Osteoblast (primary cell): ENCODE measurements around the gene S100A7A. TPM values are rescaled to one million over a fixed set of nuclear protein-coding genes. Genes with fewer than 3 reads are reported as not detected.

Experiments
- DNase-seq: peaks from one replicate; pipeline ENCODE4 v3.0.0; 2011; ENCODE audit warnings: low spot score, mixed read lengths; ENCODE audit not compliant: insufficient read length; ENCODE audit errors: missing footprints
- H2AFZ ChIP-seq: 2 replicates; pipeline ENCODE4 v1.6.0; 2011; ENCODE audit warnings: mild to moderate bottlenecking, low read length
- H3K27ac ChIP-seq: 2 replicates; pipeline ENCODE4 v1.5.1; 2011; ENCODE audit warnings: mild to moderate bottlenecking, low read depth, low read length, moderate library complexity
- H3K27me3 ChIP-seq: 2 replicates; pipeline ENCODE4 v1.6.0; 2012; ENCODE audit warnings: mild to moderate bottlenecking, control low read depth, inconsistent platforms, low read length, moderate library complexity; ENCODE audit not compliant: insufficient read depth
- H3K36me3 ChIP-seq: 2 replicates; pipeline ENCODE4 v1.5.1; 2011; ENCODE audit warnings: mild to moderate bottlenecking, low read length, control low read depth, moderate library complexity; ENCODE audit not compliant: insufficient read depth
- H3K4me1 ChIP-seq: 2 replicates; pipeline ENCODE4 v1.5.1; 2011; ENCODE audit warnings: mild to moderate bottlenecking, low read length, control low read depth, moderate library complexity; ENCODE audit not compliant: insufficient read depth
- H3K4me2 ChIP-seq: 2 replicates; pipeline ENCODE4 v1.6.0; 2011; ENCODE audit warnings: mild to moderate bottlenecking, low read length; ENCODE audit not compliant: insufficient read depth
- H3K4me3 ChIP-seq: fragments of 200-600 bp; sonication (generic); 3 replicates; pipeline ENCODE4 v1.5.1; 2012; ENCODE audit warnings: mild to moderate bottlenecking, low read length, inconsistent platforms; ENCODE audit not compliant: insufficient read depth
- H3K79me2 ChIP-seq: 2 replicates; pipeline ENCODE4 v1.6.0; 2012; ENCODE audit warnings: mild to moderate bottlenecking, low read length, control low read depth, inconsistent platforms; ENCODE audit not compliant: insufficient read depth
- H3K9me3 ChIP-seq: 2 replicates; pipeline ENCODE4 v1.5.1; 2011; ENCODE audit warnings: low read depth, low read length, control low read depth
- H4K20me1 ChIP-seq: 2 replicates; pipeline ENCODE4 v1.6.0; 2012; ENCODE audit warnings: mild to moderate bottlenecking, low read length, control low read depth; ENCODE audit not compliant: insufficient read depth
- total RNA-seq: library from RNA; depleted of rRNA; stranded (reverse); fragments of >200 nt; gene quantifications from 2 replicates; pipeline ENCODE4 v1.2.3, GENCODE V29; 2012
- TF ChIP-seq, protein P1 (sequence below): IDR thresholded peaks from 2 replicates; pipeline ENCODE4 v1.5.1; 2011; ENCODE audit warnings: mild to moderate bottlenecking, low read depth, low read length, moderate library complexity; ENCODE audit errors: extremely low read depth

Gene S100A7A
- total RNA-seq, 1 donor, result not detected

DNA sequence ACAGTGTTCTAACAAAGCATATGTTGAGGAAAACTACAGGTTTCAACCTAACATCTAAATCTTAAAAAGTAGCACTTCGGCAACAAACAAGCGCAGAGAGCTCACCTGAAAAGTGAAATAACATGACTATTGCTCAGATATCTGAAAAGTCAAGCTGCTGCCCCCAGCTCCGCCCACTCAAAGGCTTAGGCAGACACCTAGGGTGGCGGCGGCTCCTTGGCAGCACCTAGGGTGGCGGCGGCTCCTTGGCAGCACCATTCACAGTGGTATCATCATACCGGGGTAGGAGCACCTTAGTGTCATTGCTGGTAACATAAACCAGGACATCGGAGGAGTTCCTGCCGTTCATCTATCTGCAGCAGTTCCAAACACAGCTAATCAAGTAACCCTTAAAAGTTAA, 36.7 kb upstream of the S100A7A start:
- TF ChIP-seq, protein P1, sequence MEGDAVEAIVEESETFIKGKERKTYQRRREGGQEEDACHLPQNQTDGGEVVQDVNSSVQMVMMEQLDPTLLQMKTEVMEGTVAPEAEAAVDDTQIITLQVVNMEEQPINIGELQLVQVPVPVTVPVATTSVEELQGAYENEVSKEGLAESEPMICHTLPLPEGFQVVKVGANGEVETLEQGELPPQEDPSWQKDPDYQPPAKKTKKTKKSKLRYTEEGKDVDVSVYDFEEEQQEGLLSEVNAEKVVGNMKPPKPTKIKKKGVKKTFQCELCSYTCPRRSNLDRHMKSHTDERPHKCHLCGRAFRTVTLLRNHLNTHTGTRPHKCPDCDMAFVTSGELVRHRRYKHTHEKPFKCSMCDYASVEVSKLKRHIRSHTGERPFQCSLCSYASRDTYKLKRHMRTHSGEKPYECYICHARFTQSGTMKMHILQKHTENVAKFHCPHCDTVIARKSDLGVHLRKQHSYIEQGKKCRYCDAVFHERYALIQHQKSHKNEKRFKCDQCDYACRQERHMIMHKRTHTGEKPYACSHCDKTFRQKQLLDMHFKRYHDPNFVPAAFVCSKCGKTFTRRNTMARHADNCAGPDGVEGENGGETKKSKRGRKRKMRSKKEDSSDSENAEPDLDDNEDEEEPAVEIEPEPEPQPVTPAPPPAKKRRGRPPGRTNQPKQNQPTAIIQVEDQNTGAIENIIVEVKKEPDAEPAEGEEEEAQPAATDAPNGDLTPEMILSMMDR, result no peak
- DNase-seq, result no peak
- no peaks in the 10 kb centered on the region for H4K20me1 ChIP-seq
- H3K4me3 ChIP-seq, result no peak overlapping the region
- no peak overlapping the region for H2AFZ ChIP-seq
- peaks cover 6% of the 10 kb centered on the region for H3K4me1 ChIP-seq
- H3K27ac ChIP-seq, result no peak overlapping the region
- H3K4me2 ChIP-seq, result no peak overlapping the region
- no peaks in the 10 kb centered on the region for H3K27me3 ChIP-seq
- no peaks in the 10 kb centered on the region for H3K79me2 ChIP-seq
- H3K36me3 ChIP-seq, result no peaks in the 10 kb centered on the region
- H3K9me3 ChIP-seq, result no peaks in the 10 kb centered on the region

DNA sequence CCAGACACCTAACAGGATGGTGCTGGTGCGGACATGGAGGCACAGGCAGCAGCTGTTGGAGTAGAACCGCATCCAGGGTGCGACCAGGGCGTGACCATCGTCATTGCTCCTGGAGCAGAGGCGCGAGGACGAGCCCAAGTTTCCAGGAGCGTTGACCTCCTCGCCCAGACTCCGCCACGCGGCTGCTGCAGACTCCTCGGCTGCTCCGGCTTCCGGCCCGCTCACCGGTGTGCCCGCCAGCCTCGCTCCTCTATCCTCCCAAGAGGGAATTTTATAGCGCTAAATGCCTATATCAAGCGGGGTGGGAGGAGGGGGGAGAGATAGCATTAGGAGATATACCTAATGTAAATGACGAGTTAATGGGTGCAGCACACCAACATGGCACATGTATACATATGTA, 35.6 kb upstream of the S100A7A start:
- H3K4me2 ChIP-seq, result no peak overlapping the region
- H3K27me3 ChIP-seq, result no peaks in the 10 kb centered on the region
- no peaks in the 10 kb centered on the region for H3K9me3 ChIP-seq
- H4K20me1 ChIP-seq, result no peaks in the 10 kb centered on the region
- peaks cover 3% of the 10 kb centered on the region for H3K4me1 ChIP-seq
- no peaks in the 10 kb centered on the region for H3K36me3 ChIP-seq
- no peak overlapping the region for H3K27ac ChIP-seq
- no peak for DNase-seq
- H3K4me3 ChIP-seq, result no peak overlapping the region
- H2AFZ ChIP-seq, result no peak overlapping the region
- TF ChIP-seq, protein P1, result no peak
- no peaks in the 10 kb centered on the region for H3K79me2 ChIP-seq

DNA sequence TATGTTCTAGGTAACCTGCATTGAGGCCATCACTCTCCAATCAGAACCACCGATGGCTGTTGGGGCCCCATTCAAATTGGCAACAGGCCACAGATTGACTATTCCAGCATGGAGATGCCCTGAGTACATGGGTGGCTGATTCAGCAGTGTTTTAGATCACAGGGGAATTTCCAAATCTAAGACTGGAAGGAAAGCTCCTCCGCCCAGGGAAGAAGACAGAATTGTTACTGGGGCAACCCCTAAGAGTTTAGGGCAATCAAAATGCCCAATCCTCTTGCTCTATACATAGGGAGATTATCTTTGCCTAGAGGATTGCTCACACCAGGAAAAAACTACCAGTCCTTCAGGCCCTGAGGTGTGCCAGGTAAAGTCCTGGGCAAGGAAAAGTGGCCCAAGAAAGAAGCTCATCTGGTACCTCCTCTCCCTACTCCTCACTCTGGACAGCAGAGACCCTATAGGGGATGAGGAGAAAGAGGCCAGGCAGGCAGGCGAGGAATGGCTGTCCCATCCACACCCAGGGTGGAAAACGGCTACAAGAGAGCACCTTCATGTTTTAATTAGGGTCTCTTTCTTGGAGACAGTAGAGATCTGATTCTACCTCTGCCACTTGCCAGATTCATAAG, 31.3 kb upstream of the S100A7A start:
- H3K36me3 ChIP-seq, result no peaks in the 10 kb centered on the region
- H3K27ac ChIP-seq, result no peak overlapping the region
- no peak overlapping the region for H3K4me2 ChIP-seq
- no peak overlapping the region for H2AFZ ChIP-seq
- H3K4me3 ChIP-seq, result no peak overlapping the region
- no peaks in the 10 kb centered on the region for H3K79me2 ChIP-seq
- H3K4me1 ChIP-seq, result no peaks in the 10 kb centered on the region
- TF ChIP-seq, protein P1, result no peak
- H3K27me3 ChIP-seq, result peaks cover 4% of the 10 kb centered on the region
- H4K20me1 ChIP-seq, result no peaks in the 10 kb centered on the region
- no peak for DNase-seq
- no peaks in the 10 kb centered on the region for H3K9me3 ChIP-seq

DNA sequence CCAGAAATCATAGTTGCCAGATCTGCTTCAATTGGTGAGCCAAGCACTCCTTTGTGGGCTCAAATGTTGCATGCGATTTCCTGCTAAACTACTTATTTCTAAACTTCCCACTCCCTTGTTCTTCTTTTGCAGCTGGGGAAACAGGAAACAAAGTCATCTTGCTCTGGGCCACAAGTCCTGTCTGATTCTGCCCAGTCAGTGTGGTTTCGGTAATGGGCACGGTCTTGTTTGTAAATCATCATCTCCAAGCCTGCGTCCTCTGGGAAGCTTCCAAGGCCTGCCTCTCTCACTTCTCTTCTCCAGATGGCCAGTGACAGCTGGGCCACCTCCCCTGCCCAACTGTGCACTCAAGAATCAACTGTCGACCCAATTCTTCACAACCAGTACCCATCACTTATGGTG, 29.8 kb upstream of the S100A7A start:
- Histone ChIP-seq H3K79me2 (no peaks in the 10 kb centered on the region), H3K27ac (no peak overlapping the region), H3K4me3 (no peak overlapping the region), H3K4me2 (no peak overlapping the region), H3K36me3 (no peaks in the 10 kb centered on the region), H3K4me1 (no peaks in the 10 kb centered on the region), H4K20me1 (no peaks in the 10 kb centered on the region), H3K27me3 (peaks cover 4% of the 10 kb centered on the region), H3K9me3 (no peaks in the 10 kb centered on the region), H2AFZ (no peak overlapping the region)
- TF ChIP-seq, protein P1, result no peak
- DNase-seq, result no peak
